ENCODE data around the gene TSHZ1.
"Not testable (repeated sequence)": the region's sequence is repeated elsewhere in the genome, so short reads cannot be mapped to it uniquely, and the experiment has no call there.

Gene TSHZ1

GRCh38 chr18:75183524-75183923 is 27.1 kb upstream of the TSHZ1 start:
- no peak for DNase-seq

- no peak for DNase-seq
Measured at GRCh38 chr18:75183973-75184493, 26.6 kb upstream of the TSHZ1 start.

- no peak for DNase-seq
Measured at GRCh38 chr18:75185460-75185859, 25.1 kb upstream of the TSHZ1 start.

- DNase-seq, result not testable (repeated sequence)
Measured at GRCh38 chr18:75187702-75188101, 22.9 kb upstream of the TSHZ1 start.

GRCh38 chr18:75189696-75190095 is 20.9 kb upstream of the TSHZ1 start:
- no peak for DNase-seq

- no peak for DNase-seq
Measured at GRCh38 chr18:75192899-75193298, 17.7 kb upstream of the TSHZ1 start.

GRCh38 chr18:75198036-75198435 is 12.6 kb upstream of the TSHZ1 start:
- no peak for DNase-seq

- DNase-seq, result no peak
Measured at GRCh38 chr18:75199327-75199726, 11.3 kb upstream of the TSHZ1 start.

GRCh38 chr18:75200071-75200470 is 10.5 kb upstream of the TSHZ1 start:
- no peak for DNase-seq

- DNase-seq, result no peak
Measured at GRCh38 chr18:75200605-75201280, 9.9 kb upstream of the TSHZ1 start.

GRCh38 chr18:75201282-75202270 is 9.0 kb upstream of the TSHZ1 start:
- DNase-seq, result no peak

GRCh38 chr18:75202696-75203365 is 7.8 kb upstream of the TSHZ1 start:
- DNase-seq, result no peak

- DNase-seq, result no peak
Measured at GRCh38 chr18:75203416-75204268, 7.0 kb upstream of the TSHZ1 start.

- DNase-seq, result no peak
Measured at GRCh38 chr18:75204269-75204731, 6.3 kb upstream of the TSHZ1 start.

GRCh38 chr18:75204732-75205513 is 5.7 kb upstream of the TSHZ1 start:
- no peak for DNase-seq

GRCh38 chr18:75205514-75206132 is 5.0 kb upstream of the TSHZ1 start:
- DNase-seq, result no peak

GRCh38 chr18:75206452-75207309 is 3.9 kb upstream of the TSHZ1 start:
- DNase-seq, result no peak

- no peak for DNase-seq
Measured at GRCh38 chr18:75207310-75208154, 3.1 kb upstream of the TSHZ1 start.
